ENCODE measurements around the gene CR2.
"Not testable (repeated sequence)": the region's sequence is repeated elsewhere in the genome, so short reads cannot be mapped to it uniquely, and the experiment has no call there.

The CR2 gene

GRCh38 chr1:207454046-207454964, at the start of gene CR2:
Gene CR2 (plus strand): TSS chr1:207454328. CDS start chr1:207454419, 91 bp downstream.
- no peak for DNase-seq

- DNase-seq = peak; percentile 15
These were observed 49.1 kb upstream of the CR2 start for GRCh38 chr1:207404849-207405525.

- no peak for DNase-seq
These were observed 48.3 kb upstream of the CR2 start for GRCh38 chr1:207405814-207406213.

- DNase-seq = no peak
These were observed 46.4 kb upstream of the CR2 start for GRCh38 chr1:207407655-207408260.

GRCh38 chr1:207412845-207413244, 41.3 kb upstream of the CR2 start:
- DNase-seq = no peak

GRCh38 chr1:207414606-207415108, 39.5 kb upstream of the CR2 start:
- no peak for DNase-seq

- no peak for DNase-seq
These were observed 37.1 kb upstream of the CR2 start for GRCh38 chr1:207417076-207417475.

- no peak for DNase-seq
These were observed 35.8 kb upstream of the CR2 start for GRCh38 chr1:207418351-207418750.

- DNase-seq = no peak
These were observed 34.0 kb upstream of the CR2 start for GRCh38 chr1:207420109-207420508.

GRCh38 chr1:207421078-207421477, 33.0 kb upstream of the CR2 start:
- no peak for DNase-seq

GRCh38 chr1:207423560-207424292, 30.4 kb upstream of the CR2 start:
- no peak for DNase-seq

- no peak for DNase-seq
These were observed 29.5 kb upstream of the CR2 start for GRCh38 chr1:207424570-207425131.

GRCh38 chr1:207427832-207428585, 26.1 kb upstream of the CR2 start:
- no peak for DNase-seq

GRCh38 chr1:207428783-207429182, 25.3 kb upstream of the CR2 start:
- no peak for DNase-seq

GRCh38 chr1:207429963-207430362, 24.2 kb upstream of the CR2 start:
- DNase-seq = no peak

- no peak for DNase-seq
These were observed 23.5 kb upstream of the CR2 start for GRCh38 chr1:207430602-207431001.

GRCh38 chr1:207431508-207431907, 22.6 kb upstream of the CR2 start:
- DNase-seq = no peak

GRCh38 chr1:207433435-207433834, 20.7 kb upstream of the CR2 start:
- no peak for DNase-seq

GRCh38 chr1:207436746-207437145, 17.4 kb upstream of the CR2 start:
- not testable (repeated sequence) for DNase-seq

GRCh38 chr1:207440626-207441025, 13.5 kb upstream of the CR2 start:
- no peak for DNase-seq

- no peak for DNase-seq
These were observed 9.5 kb upstream of the CR2 start for GRCh38 chr1:207444514-207445217.

All from NCI-H2107 (cell line).